ENCODE results near the gene TUBA3C.
"Not testable (repeated sequence)": the region's sequence is repeated elsewhere in the genome, so short reads cannot be mapped to it uniquely, and the experiment has no call there.

The TUBA3C gene

DNA sequence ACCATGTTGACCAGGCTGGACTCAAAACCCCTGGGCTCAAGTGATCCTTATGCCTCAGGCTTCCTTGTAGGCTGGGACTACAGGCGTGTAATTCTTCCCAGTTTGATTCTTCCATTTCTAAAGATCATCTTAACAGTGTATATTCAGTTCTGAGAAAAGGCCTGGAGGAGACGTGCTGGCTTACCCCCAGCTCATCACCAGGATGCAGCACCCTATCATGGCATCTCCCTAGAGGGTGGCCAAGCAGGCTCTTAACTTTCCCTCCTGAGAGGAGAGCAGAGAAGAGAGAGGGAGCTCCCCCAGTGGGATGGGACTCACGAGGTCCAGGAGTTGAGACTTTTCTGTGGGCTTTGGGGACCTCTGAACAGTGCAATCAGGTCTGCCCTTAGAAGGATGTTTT lies 2.1 kb upstream of the TUBA3C start:
- TF ChIP-seq, protein P1, sequence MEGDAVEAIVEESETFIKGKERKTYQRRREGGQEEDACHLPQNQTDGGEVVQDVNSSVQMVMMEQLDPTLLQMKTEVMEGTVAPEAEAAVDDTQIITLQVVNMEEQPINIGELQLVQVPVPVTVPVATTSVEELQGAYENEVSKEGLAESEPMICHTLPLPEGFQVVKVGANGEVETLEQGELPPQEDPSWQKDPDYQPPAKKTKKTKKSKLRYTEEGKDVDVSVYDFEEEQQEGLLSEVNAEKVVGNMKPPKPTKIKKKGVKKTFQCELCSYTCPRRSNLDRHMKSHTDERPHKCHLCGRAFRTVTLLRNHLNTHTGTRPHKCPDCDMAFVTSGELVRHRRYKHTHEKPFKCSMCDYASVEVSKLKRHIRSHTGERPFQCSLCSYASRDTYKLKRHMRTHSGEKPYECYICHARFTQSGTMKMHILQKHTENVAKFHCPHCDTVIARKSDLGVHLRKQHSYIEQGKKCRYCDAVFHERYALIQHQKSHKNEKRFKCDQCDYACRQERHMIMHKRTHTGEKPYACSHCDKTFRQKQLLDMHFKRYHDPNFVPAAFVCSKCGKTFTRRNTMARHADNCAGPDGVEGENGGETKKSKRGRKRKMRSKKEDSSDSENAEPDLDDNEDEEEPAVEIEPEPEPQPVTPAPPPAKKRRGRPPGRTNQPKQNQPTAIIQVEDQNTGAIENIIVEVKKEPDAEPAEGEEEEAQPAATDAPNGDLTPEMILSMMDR (IDR thresholded peaks at IDR 0.05; ENCODE audit: low read length, missing control alignments), result no peak
- no peak for DNase-seq (ENCODE audit: low read depth)
- H3K4me3 ChIP-seq (replicated peaks; ENCODE audit: low read depth, low read length), result no peak overlapping the region

DNA sequence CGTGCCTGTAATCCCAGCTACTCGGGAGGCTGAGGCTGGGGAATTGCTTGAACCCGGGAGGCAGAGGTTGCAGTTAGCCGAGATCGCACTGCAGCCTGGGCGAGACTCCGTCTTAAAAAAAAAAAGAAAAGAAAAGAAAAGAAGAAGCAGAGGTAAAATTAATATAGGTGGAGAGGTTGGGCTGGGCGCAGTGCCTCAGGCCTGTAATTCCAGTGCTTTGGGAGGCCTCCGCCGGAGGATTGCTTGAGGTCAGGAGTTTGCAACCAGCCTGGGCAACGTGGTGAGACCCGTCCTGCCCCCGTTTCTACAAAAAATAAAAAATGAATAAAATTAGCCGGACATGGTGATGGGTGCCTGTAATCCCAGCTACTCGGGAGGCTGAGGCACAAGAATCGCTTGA lies 912 bp upstream of the TUBA3C start:
- no peak for DNase-seq (ENCODE audit: low read depth)
- TF ChIP-seq, protein P1 (IDR thresholded peaks at IDR 0.05; ENCODE audit: low read length, missing control alignments), result no peak
- H3K4me3 ChIP-seq (replicated peaks; ENCODE audit: low read depth, low read length), result no peak overlapping the region

DNA sequence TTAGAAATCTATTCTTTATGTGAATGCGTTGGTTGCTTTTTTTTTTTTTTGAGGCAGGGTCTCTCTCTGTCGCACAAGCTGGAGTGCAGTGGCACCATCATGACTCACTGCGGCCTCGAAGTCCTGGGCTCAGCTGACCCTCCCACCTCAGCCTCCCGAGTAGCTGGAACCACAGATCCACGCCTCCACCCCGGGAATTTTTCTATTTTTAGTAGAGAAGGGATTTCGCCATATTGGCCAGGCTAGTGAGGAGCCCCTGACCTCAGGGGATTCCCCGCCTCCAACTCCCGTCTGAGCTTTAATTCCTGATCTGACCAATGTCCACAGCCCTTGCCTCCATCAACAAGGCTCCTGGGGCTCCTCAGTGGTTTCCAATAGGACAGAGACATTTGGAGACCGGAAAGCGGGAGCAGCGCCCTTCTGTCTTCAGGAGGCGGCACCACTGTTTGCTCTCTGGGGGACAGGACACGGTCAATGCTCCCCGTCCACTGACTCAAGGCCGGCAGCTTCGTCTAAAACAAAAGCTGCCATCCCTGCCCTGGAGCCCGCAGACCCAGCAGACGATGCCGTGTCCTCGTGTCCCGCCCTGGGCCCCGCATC lies 503 bp downstream of the TUBA3C start:
- no peak overlapping the region for H3K4me3 ChIP-seq (replicated peaks; ENCODE audit: low read depth, low read length)
- no peak for DNase-seq (ENCODE audit: low read depth)
- TF ChIP-seq, protein P1 (IDR thresholded peaks at IDR 0.05; ENCODE audit: low read length, missing control alignments), result no peak

DNA sequence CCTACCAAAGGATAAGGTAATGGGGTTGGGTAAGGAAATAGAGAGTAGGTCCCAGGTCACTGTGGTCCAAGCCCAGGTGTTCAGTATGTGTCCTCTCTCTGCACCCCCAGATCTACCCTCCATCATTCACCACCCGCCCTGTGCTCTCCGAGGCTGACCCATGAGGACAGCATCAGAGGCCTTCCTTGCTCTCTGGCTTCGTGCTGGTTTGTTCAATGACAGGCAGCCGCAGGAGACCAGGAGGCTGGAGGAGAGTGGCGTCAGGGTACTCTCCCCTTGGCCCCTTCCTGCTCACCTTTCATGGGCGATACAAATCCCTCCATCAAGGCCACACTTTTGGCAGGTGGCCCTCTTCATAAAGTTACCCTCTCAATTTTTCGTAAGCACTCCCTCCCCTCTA lies 1.7 kb downstream of the TUBA3C start:
- H3K4me3 ChIP-seq (replicated peaks; ENCODE audit: low read depth, low read length), result no peak overlapping the region
- TF ChIP-seq, protein P1 (IDR thresholded peaks at IDR 0.05; ENCODE audit: low read length, missing control alignments), result no peak
- DNase-seq (ENCODE audit: low read depth), result no peak

DNA sequence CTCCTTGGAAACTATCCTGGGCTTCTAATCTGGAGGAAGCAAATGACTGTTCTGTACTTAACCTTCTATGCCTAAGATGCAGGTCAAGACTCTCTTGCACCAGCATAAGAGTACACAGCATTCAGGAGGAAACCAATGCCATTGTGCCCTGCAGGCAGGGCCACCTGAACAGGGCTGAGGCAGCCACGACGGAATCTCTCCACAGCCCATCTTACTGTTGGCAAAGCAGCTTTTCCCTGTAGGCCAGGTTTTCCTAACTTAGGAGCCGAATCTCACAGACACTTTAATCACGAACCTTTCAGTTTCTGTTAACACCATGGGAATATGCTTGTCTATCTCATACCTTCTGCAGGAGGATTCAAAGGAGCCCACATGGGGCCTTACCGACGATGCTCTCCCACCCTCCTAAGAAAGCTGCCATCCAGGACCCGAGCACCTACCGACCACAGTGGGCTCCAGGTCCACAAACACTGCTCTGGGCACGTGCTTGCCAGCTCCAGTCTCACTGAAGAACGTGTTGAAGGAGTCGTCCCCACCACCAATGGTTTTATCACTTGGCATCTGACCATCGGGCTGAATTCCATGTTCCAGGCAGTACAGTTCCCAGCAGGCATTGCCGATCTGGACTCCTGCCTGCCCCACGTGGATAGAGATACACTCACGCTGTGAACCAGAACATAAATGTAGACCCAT lies 2.6 kb downstream of the TUBA3C start:
- H3K4me3 ChIP-seq (replicated peaks; ENCODE audit: low read depth, low read length), result no peak overlapping the region
- TF ChIP-seq, protein P1 (IDR thresholded peaks at IDR 0.05; ENCODE audit: low read length, missing control alignments), result no peak
- no peak for DNase-seq (ENCODE audit: low read depth)

DNA sequence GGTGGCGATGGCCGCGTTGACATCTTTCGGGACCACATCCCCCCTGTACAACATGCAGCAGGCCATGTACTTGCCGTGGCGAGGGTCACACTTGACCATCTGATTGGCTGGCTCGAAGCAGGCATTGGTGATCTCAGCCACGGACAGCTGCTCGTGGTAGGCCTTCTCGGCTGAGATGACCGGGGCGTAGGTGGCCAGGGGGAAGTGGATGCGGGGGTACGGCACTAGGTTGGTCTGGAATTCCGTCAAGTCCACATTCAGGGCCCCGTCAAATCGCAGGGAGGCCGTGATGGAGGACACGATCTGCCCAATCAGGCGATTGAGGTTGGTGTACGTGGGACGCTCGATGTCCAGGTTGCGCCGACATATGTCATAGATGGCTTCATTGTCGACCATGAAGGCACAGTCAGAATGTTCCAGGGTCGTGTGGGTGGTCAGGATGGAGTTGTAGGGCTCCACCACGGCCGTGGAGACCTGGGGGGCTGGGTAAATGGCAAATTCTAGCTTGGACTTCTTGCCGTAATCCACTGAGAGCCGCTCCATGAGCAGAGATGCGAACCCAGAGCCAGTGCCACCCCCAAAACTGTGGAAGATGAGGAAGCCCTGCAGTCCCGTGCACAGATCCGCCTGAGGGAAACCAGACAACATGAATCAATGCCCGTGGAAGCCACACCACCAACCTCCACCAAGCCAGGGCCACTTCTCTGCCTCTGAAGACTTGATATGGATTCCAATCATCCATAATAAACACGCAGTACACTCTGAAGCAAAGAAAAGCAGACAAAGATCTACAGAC lies 4.4 kb downstream of the TUBA3C start:
- not testable (repeated sequence) for H3K4me3 ChIP-seq (replicated peaks; ENCODE audit: low read depth, low read length); DNase-seq (ENCODE audit: low read depth)

DNA sequence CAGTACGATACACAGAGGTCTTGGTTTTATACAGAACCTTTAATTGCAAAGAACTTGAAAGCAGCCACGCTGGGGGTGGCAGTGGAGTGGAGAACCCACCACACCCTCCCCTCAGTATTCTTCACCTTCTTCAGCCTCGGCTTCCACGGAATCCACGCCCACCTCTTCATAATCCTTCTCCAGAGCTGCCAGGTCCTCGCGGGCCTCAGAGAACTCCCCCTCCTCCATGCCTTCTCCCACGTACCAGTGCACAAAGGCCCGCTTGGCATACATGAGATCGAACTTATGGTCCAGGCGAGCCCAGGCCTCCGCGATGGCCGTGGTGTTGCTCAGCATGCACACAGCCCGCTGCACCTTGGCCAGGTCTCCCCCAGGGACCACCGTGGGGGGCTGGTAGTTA lies 7.9 kb downstream of the TUBA3C start:
- no peak for DNase-seq (ENCODE audit: low read depth)
- TF ChIP-seq, protein P1 (IDR thresholded peaks at IDR 0.05; ENCODE audit: low read length, missing control alignments), result no peak
- no peak overlapping the region for H3K4me3 ChIP-seq (replicated peaks; ENCODE audit: low read depth, low read length)
